B cell (primary cell): ENCODE measurements around the gene ZBTB32. TPM values are rescaled to one million over a fixed set of nuclear protein-coding genes. Genes with fewer than 3 reads are reported as not detected.

Experiments used
- ATAC-seq: fragments of 200-7000 bp; cut with Tn5 transposase; one replicate; pipeline ENCODE4 v1.10.0; 2021; ENCODE audit warnings: low read depth, mild to moderate bottlenecking, moderate number of reproducible peaks, moderate library complexity
- CTCF ChIA-PET: fragments of 350-600 bp; sonication (Branson Sonifier 250); formaldehyde crosslinking; loops from one replicate; lab custom pipeline; 2021; ENCODE audit warnings: antibody characterized with exemption, inconsistent platforms; lab: Charles Lee
- POLR2A ChIA-PET: fragments of 350-600 bp; sonication (Branson Sonifier 250); formaldehyde crosslinking; loops from one replicate; lab custom pipeline; 2021; ENCODE audit warnings: antibody characterized with exemption; lab: Charles Lee
- DNase-seq: peaks from one replicate; pipeline ENCODE4 v3.0.0; 2013
- H2AFZ ChIP-seq: 2 replicates; pipeline ENCODE4 v1.6.1; 2012; ENCODE audit warnings: mild to moderate bottlenecking, low read depth, low read length; ENCODE audit not compliant: insufficient read depth, poor library complexity, severe bottlenecking
- H3K27ac ChIP-seq, 2 donors: 1 replicate in 1 of 2; 2 replicates in 1 of 2; pipeline ENCODE4 v1.5.1; 2012 to 2013; ENCODE audit warnings: low read length in 2 of 2, mild to moderate bottlenecking in 2 of 2, moderate library complexity in 1 of 2
- H3K27me3 ChIP-seq, 4 experiments: fragments of 200-600 bp in 1 of 4; sonication (generic) in 1 of 4; replicated peaks in 1 of 4; 1 replicate in 2 of 4; 2 replicates in 2 of 4; pipeline versions ENCODE4 v1.6.1 to v1.7.0; 2013 to 2016; ENCODE audit warnings: low read length in 3 of 4, mild to moderate bottlenecking in 2 of 4, mixed read lengths in 1 of 4, moderate library complexity in 1 of 4; ENCODE audit not compliant: insufficient read depth in 4 of 4, control insufficient read depth in 3 of 4; ENCODE audit errors: control extremely low read depth in 1 of 4
- H3K36me3 ChIP-seq, 2 experiments: replicated peaks in 1 of 2; 1 replicate in 1 of 2; 2 replicates in 1 of 2; pipeline versions ENCODE4 v1.6.1 to v1.7.1; 2013; ENCODE audit warnings: low read length in 1 of 2; ENCODE audit not compliant: insufficient read depth in 2 of 2, control insufficient read depth in 1 of 2; ENCODE audit errors: control extremely low read depth in 1 of 2, extremely low read depth in 1 of 2
- H3K4me1 ChIP-seq, 2 donors: fragments of 200-600 bp in 1 of 2; sonication (generic) in 1 of 2; 1 replicate in 1 of 2; 2 replicates in 1 of 2; pipeline versions ENCODE4 v1.5.1 to v1.6.1; 2013 to 2017; ENCODE audit warnings: low read length in 2 of 2; ENCODE audit not compliant: control insufficient read depth in 2 of 2, insufficient read depth in 2 of 2
- H3K4me2 ChIP-seq: replicated peaks from 2 replicates; pipeline ENCODE3; 2012; ENCODE audit warnings: mild to moderate bottlenecking, low read depth, low read length; ENCODE audit not compliant: poor library complexity, severe bottlenecking
- H3K4me3 ChIP-seq, 5 experiments: fragments of 200-600 bp in 1 of 5; sonication (generic) in 1 of 5; 1 replicate in 3 of 5; 2 replicates in 2 of 5; pipeline versions ENCODE4 v1.5.1 to v1.7.0; 2011 to 2016; ENCODE audit warnings: low read length in 4 of 5, mild to moderate bottlenecking in 4 of 5, low read depth in 2 of 5, control low read depth in 1 of 5, moderate library complexity in 1 of 5; ENCODE audit not compliant: insufficient read depth in 1 of 5; ENCODE audit errors: control extremely low read depth in 1 of 5, extremely low read depth in 1 of 5
- H3K79me2 ChIP-seq: fragments of 200-600 bp; sonication (generic); one replicate; pipeline ENCODE4 v1.6.0; 2016; ENCODE audit warnings: low read length; ENCODE audit not compliant: control insufficient read depth, insufficient read depth
- H3K9ac ChIP-seq: fragments of 200-600 bp; sonication (generic); 2 replicates; pipeline ENCODE4 v1.6.1; 2017; ENCODE audit warnings: mild to moderate bottlenecking, low read length, moderate library complexity
- H3K9me3 ChIP-seq, 3 donors: one replicate each; pipeline versions ENCODE4 v1.6.1 to v1.7.1; 2013; ENCODE audit warnings: low read length in 2 of 3; ENCODE audit not compliant: control insufficient read depth in 2 of 3, insufficient read depth in 1 of 3; ENCODE audit errors: control extremely low read depth in 1 of 3
- H4K20me1 ChIP-seq: 2 replicates; pipeline ENCODE4 v1.6.0; 2012; ENCODE audit warnings: mild to moderate bottlenecking, low read length; ENCODE audit not compliant: insufficient read depth, control insufficient read depth, poor library complexity, severe bottlenecking
- H3K27ac Mint-ChIP-seq: one replicate; pipeline ENCODE4 v1.8.0; 2021; ENCODE audit warnings: mixed read lengths
- H3K27me3 Mint-ChIP-seq: one replicate; pipeline ENCODE4 v1.8.0; 2021; ENCODE audit warnings: mixed read lengths
- H3K4me1 Mint-ChIP-seq: one replicate; pipeline ENCODE4 v1.8.0; 2021; ENCODE audit warnings: mixed read lengths
- H3K4me3 Mint-ChIP-seq: one replicate; pipeline ENCODE4 v1.8.0; 2021; ENCODE audit warnings: mixed read lengths
- H3K9me3 Mint-ChIP-seq: one replicate; pipeline ENCODE4 v1.8.0; 2022; ENCODE audit warnings: mixed read lengths; ENCODE audit not compliant: insufficient read depth
- CTCF ChIP-seq: fragments of 200-600 bp; IDR thresholded peaks from one replicate; pipeline ENCODE4 v1.8.0; 2022; ENCODE audit warnings: antibody characterized with exemption, mild to moderate bottlenecking
- EZH2 ChIP-seq: IDR thresholded peaks from 2 replicates; pipeline ENCODE4 v1.6.1; 2012; ENCODE audit warnings: borderline replicate concordance, low read depth, mild to moderate bottlenecking, moderate library complexity, low read length; ENCODE audit not compliant: insufficient read depth, poor library complexity, severe bottlenecking
- WGBS: methylation state at CpG from one replicate; pipeline ENCODE4 v1.1.5; 2013; ENCODE audit warnings: missing lambda C conversion rate; ENCODE audit not compliant: insufficient coverage; 5-methylcytosine and 5-hydroxymethylcytosine counted together
- intact Hi-C: fragments of 100-400 bp; cut with micrococcal nuclease; formaldehyde crosslinking; loops from one replicate; pipeline ENCODE4 v1.10.0; 2022
- polyA plus RNA-seq: library from polyadenylated mRNA; depleted of rRNA; stranded (reverse); fragments of >200 nt; gene quantifications from 2 replicates; pipeline ENCODE4 v1.2.3, GENCODE V29; 2012
- total RNA-seq, 2 donors: library from RNA; stranded (reverse); fragments of 120-200 nt in 1 of 2; gene quantifications; 1 replicate in 1 of 2; 2 replicates in 1 of 2; pipeline versions ENCODE4 v1.2.3 to v1.2.4, GENCODE V29; 2013 to 2022

The ZBTB32 gene
- total and polyA plus RNA-seq, 2 donors (not counting 1 experiment from before 2014, with no cell fraction given), result 18.9 to 28.1 TPM

- no peak overlapping the region for H3K27ac ChIP-seq
- Mint-ChIP-seq H3K4me1 (peaks cover 33% of the 10 kb centered on the region), H3K4me3 (peak overlapping the region; percentile 99), H3K9me3 (no peaks in the 10 kb centered on the region), H3K27ac (no peak overlapping the region), H3K27me3 (peaks cover 13% of the 10 kb centered on the region)
- no CpG with 5 or more reads among the region's 2 CpGs for WGBS
- H3K79me2 ChIP-seq, result peaks cover 29% of the 10 kb centered on the region
- no peak overlapping the region for H3K4me3 ChIP-seq
- H4K20me1 ChIP-seq, result no peaks in the 10 kb centered on the region
- peaks cover 24 to 35% of the 10 kb centered on the region in 2 donors for H3K4me1 ChIP-seq
- H3K36me3 ChIP-seq, result peaks cover 0 to 14% of the 10 kb centered on the region in 2 experiments
- H3K27me3 ChIP-seq, result peaks cover 0 to 23% (median 10%) of the 10 kb centered on the region in 4 experiments
- TF ChIP-seq CTCF, result no peak
- no peak for TF ChIP-seq EZH2
- no peak overlapping the region for H3K4me2 ChIP-seq
- H2AFZ ChIP-seq, result no peak overlapping the region
- POLR2A ChIA-PET, result no interaction called here
- ATAC-seq (no peak), DNase-seq (no peak)
- H3K9ac ChIP-seq, result no peak overlapping the region
- intact Hi-C loops, result loop anchor here (5.0 kb wide), 1 partner anchor 67 kb away; no protein-coding TSS in a partner anchor
- CTCF ChIA-PET, result no interaction called here
- peaks cover 0 to 10% (median 0%) of the 10 kb centered on the region in 3 donors for H3K9me3 ChIP-seq
Observed at GRCh38 chr19:35759697-35760096, 55.3 kb downstream of the ZBTB32 start.

GRCh38 chr19:35760711-35761349 lies 56.5 kb downstream of the ZBTB32 start:
- Histone ChIP-seq H4K20me1 (no peaks in the 10 kb centered on the region), H3K27ac (no peak overlapping the region), H3K27me3 (peaks cover 0 to 15% (median 8%) of the 10 kb centered on the region in 4 experiments), H3K9me3 (peaks cover 0 to 5% (median 0%) of the 10 kb centered on the region in 3 donors), H3K4me1 (peaks cover 17 to 29% of the 10 kb centered on the region in 2 donors), H3K4me3 (no peak overlapping the region), H3K9ac (no peak overlapping the region), H3K79me2 (peaks cover 29% of the 10 kb centered on the region), H2AFZ (no peak overlapping the region), H3K36me3 (peaks cover 0 to 20% of the 10 kb centered on the region in 2 experiments), H3K4me2 (no peak overlapping the region)
- Mint-ChIP-seq H3K9me3 (no peaks in the 10 kb centered on the region), H3K4me1 (peaks cover 27% of the 10 kb centered on the region), H3K27ac (no peak overlapping the region), H3K27me3 (peaks cover 7% of the 10 kb centered on the region), H3K4me3 (no peak overlapping the region)
- intact Hi-C loops, result no loop called here
- POLR2A ChIA-PET, result no interaction called here
- DNase-seq (no peak), ATAC-seq (no peak)
- CTCF ChIA-PET, result no interaction called here
- WGBS, result 100% methylated on average over 3 of the region's 4 CpGs
- TF ChIP-seq EZH2 (no peak), CTCF (no peak)
